HCT116 (cell line): ENCODE measurements around the gene ZC3H12C. TPM values are rescaled to one million over a fixed set of nuclear protein-coding genes. Genes with fewer than 3 reads are reported as not detected.
A peak's percentile ranks its signal among the peaks of the same experiment; 100 is the strongest.

Source experiments
- ATAC-seq: fragments of 200-7000 bp; cut with Tn5 transposase; 2 replicates; pipeline ENCODE4 v1.9.1; 2020; ENCODE audit warnings: mild to moderate bottlenecking, moderate library complexity
- Bru-seq: library from RNA; stranded (reverse); fragments of 400-500 nt; gene quantifications from one replicate; lab custom pipeline; 2021; lab: Mats Ljungman, UMichigan
- BruChase-seq, 2 experiments: library from RNA; stranded (reverse); fragments of 400-500 nt; gene quantifications; one replicate each; lab custom pipeline; 2021; lab: Mats Ljungman, UMichigan
- BruUV-seq: library from RNA; stranded (reverse); fragments of 400-500 nt; replicated peaks from 2 replicates; lab custom pipeline; 2021; lab: Mats Ljungman, UMichigan
- CTCF ChIA-PET: fragments of 300-600 bp; sonication (Branson Sonifier 250); formaldehyde crosslinking; loops from one replicate; lab custom pipeline; 2021; ENCODE audit warnings: antibody characterized with exemption; lab: Charles Lee
- POLR2A ChIA-PET: fragments of 300-600, 350-600 bp; sonication (Branson Sonifier 250); formaldehyde crosslinking; loops from one replicate; lab custom pipeline; 2021; ENCODE audit warnings: antibody characterized with exemption; lab: Charles Lee
- RAD21 ChIA-PET, 2 experiments: fragments of 300-600 bp; sonication (Branson Sonifier 250); formaldehyde crosslinking; loops; one replicate each; lab custom pipeline; 2023; ENCODE audit warnings: low total read pairs in 2 of 2; ENCODE audit not compliant: uncharacterized antibody in 2 of 2, unreplicated experiment in 2 of 2, low non-redundant PET in 1 of 2; lab: Charles Lee
- DNase-seq: peaks from one replicate; pipeline ENCODE4 v3.0.0-alpha.2; 2010; ENCODE audit warnings: low read depth, low spot score
- H2AFZ ChIP-seq: fragments of 200-600 bp; shearing (Covaris generic), sonication (generic); 2 replicates; pipeline ENCODE4 v1.6.1; 2017; ENCODE audit warnings: low read depth, mixed run types, mixed read lengths, antibody characterized with exemption, low read length; ENCODE audit not compliant: poor library complexity, severe bottlenecking
- H3K27ac ChIP-seq: 2 replicates; pipeline ENCODE4 v1.5.1; 2012; ENCODE audit warnings: low read depth, low read length
- H3K27me3 ChIP-seq: fragments of 200-600 bp; sonication (generic); 2 replicates; pipeline ENCODE4 v1.6.1; 2016; ENCODE audit warnings: mixed run types, low read length, mixed read lengths; ENCODE audit not compliant: insufficient read depth
- H3K36me3 ChIP-seq, 2 experiments: fragments of 200-500 bp in 1 of 2; fragments of 200-600 bp in 1 of 2; sonication (Bioruptor generic) in 1 of 2; sonication (generic) in 1 of 2; 2 replicates each; pipeline versions ENCODE4 v1.5.1 to v1.6.1; 2014 to 2016; ENCODE audit warnings: low read length in 2 of 2, inconsistent platforms in 1 of 2, mixed read lengths in 1 of 2, mixed run types in 1 of 2; ENCODE audit not compliant: insufficient read depth in 2 of 2, control insufficient read depth in 1 of 2
- H3K4me1 ChIP-seq, 2 experiments: fragments of 200-600 bp in 1 of 2; sonication (generic) in 1 of 2; 2 replicates each; pipeline versions ENCODE4 v1.5.1 to v1.6.1; 2012 to 2017; ENCODE audit warnings: low read length in 2 of 2, inconsistent platforms in 1 of 2, mild to moderate bottlenecking in 1 of 2, mixed read lengths in 1 of 2, mixed run types in 1 of 2, moderate library complexity in 1 of 2; ENCODE audit not compliant: insufficient read depth in 2 of 2, control insufficient read depth in 1 of 2
- H3K4me2 ChIP-seq: fragments of 200-600 bp; sonication (generic); 2 replicates; pipeline ENCODE4 v1.6.1; 2017; ENCODE audit warnings: mixed run types, low read length, mixed read lengths
- H3K4me3 ChIP-seq, 2 experiments: fragments of 200-600 bp in 1 of 2; sonication (generic) in 1 of 2; replicated peaks in 1 of 2; 2 replicates each; pipeline ENCODE4 v1.5.1; 2011 to 2016; ENCODE audit warnings: low read length in 2 of 2, control low read depth in 1 of 2, low read depth in 1 of 2, mild to moderate bottlenecking in 1 of 2, mixed read lengths in 1 of 2, mixed run types in 1 of 2
- H3K79me2 ChIP-seq: fragments of 200-600 bp; sonication (generic); 2 replicates; pipeline ENCODE4 v1.6.1; 2017; ENCODE audit warnings: mild to moderate bottlenecking, mixed run types, low read length, moderate library complexity, mixed read lengths; ENCODE audit not compliant: insufficient read depth
- H3K9ac ChIP-seq: fragments of 200-600 bp; sonication (generic); 2 replicates; pipeline ENCODE4 v1.6.1; 2016; ENCODE audit warnings: low read length, mixed read lengths
- H3K9me2 ChIP-seq: fragments of 200-600 bp; sonication (generic), shearing (Covaris generic); 2 replicates; pipeline ENCODE4 v1.6.1; 2017; ENCODE audit warnings: mixed run types, mild to moderate bottlenecking, moderate library complexity; ENCODE audit not compliant: insufficient read depth
- H3K9me3 ChIP-seq, 2 experiments: fragments of 200-500 bp in 1 of 2; fragments of 200-600 bp in 1 of 2; sonication (Bioruptor generic) in 1 of 2; sonication (generic) in 1 of 2; 2 replicates each; pipeline ENCODE4 v1.6.1; 2014 to 2017; ENCODE audit warnings: low read length in 2 of 2, mixed read lengths in 2 of 2, inconsistent platforms in 1 of 2, low read depth in 1 of 2, mild to moderate bottlenecking in 1 of 2, mixed run types in 1 of 2, moderate library complexity in 1 of 2; ENCODE audit not compliant: control insufficient read depth in 1 of 2, insufficient read depth in 1 of 2
- H4K20me1 ChIP-seq: fragments of 200-600 bp; sonication (generic), shearing (Covaris generic); 2 replicates; pipeline ENCODE4 v1.6.1; 2017; ENCODE audit warnings: mixed run types, mild to moderate bottlenecking, moderate library complexity; ENCODE audit not compliant: insufficient read depth
- ATF3 ChIP-seq: IDR thresholded peaks from 2 replicates; pipeline ENCODE4 v1.6.1; 2012
- CBX3 ChIP-seq: IDR thresholded peaks from 2 replicates; pipeline ENCODE4 v1.6.1; 2012; ENCODE audit warnings: low read depth
- CEBPB ChIP-seq: IDR thresholded peaks from 2 replicates; pipeline ENCODE4 v1.6.1; 2012; ENCODE audit warnings: low read depth
- CTCF ChIP-seq, 3 experiments: fragments of 200-600 bp in 1 of 3; sonication (generic) in 1 of 3; IDR thresholded peaks in 2 of 3; conservative IDR thresholded peaks in 1 of 3; 2 replicates each; pipeline ENCODE4 v1.5.1; 2012 to 2017; ENCODE audit warnings: low read depth in 2 of 3, low read length in 2 of 3, antibody characterized with exemption in 1 of 3, borderline replicate concordance in 1 of 3, control low read depth in 1 of 3, mild to moderate bottlenecking in 1 of 3, mixed read lengths in 1 of 3, mixed run types in 1 of 3, moderate library complexity in 1 of 3; ENCODE audit not compliant: insufficient read depth in 1 of 3
- EGR1 ChIP-seq: IDR thresholded peaks from 2 replicates; pipeline ENCODE4 v1.6.1; 2012; ENCODE audit warnings: low read depth
- MAX ChIP-seq: IDR thresholded peaks from 2 replicates; pipeline ENCODE4 v1.6.1; 2012
- POLR2AphosphoS5 ChIP-seq: IDR thresholded peaks from 2 replicates; pipeline ENCODE4 v1.6.1; 2011; ENCODE audit warnings: mild to moderate bottlenecking, low read depth, low read length, moderate library complexity
- RAD21 ChIP-seq: IDR thresholded peaks from 2 replicates; pipeline ENCODE4 v1.6.1; 2012; ENCODE audit warnings: low read depth, mild to moderate bottlenecking
- SP1 ChIP-seq: IDR thresholded peaks from 2 replicates; pipeline ENCODE4 v1.6.1; 2012; ENCODE audit warnings: low read depth
- YY1 ChIP-seq: IDR thresholded peaks from 2 replicates; pipeline ENCODE4 v1.6.1; 2011; ENCODE audit warnings: low read length, low read depth, moderate library complexity, mild to moderate bottlenecking; ENCODE audit not compliant: insufficient replicate concordance; ENCODE audit errors: extremely low read depth
- intact Hi-C: fragments of 100-400 bp; cut with micrococcal nuclease; formaldehyde crosslinking; loops from 2 replicates; pipeline ENCODE4 v1.10.0; 2022
- long read RNA-seq: library from polyadenylated mRNA; unstranded; transcript quantifications from one replicate; pipeline ENCODE4 v2.0.0, GENCODE V29; 2021; ENCODE audit not compliant: unreplicated experiment
- polyA plus RNA-seq: library from polyadenylated mRNA; unstranded; fragments of >200 nt; gene quantifications from 2 replicates; pipeline ENCODE4 v1.2.1, GENCODE V29; 2012; ENCODE audit warnings: missing spikeins
- total RNA-seq: library from RNA; stranded (reverse); gene quantifications from one replicate; pipeline ENCODE4 v1.2.1, GENCODE V29; 2021; ENCODE audit not compliant: unreplicated experiment
- TF ChIP-seq, protein P1 (sequence below): IDR thresholded peaks from 2 replicates; pipeline ENCODE4 v1.6.1; 2012; ENCODE audit warnings: low read depth

ZC3H12C gene
- total RNA-seq (10.2 TPM), Bru-seq, nascent RNA (percentile 87 among the genes with signal in this experiment), BruChase-seq, experiment 1, labeled RNA remaining after a 6-hour chase (percentile 76 among the genes with signal in this experiment), BruChase-seq, experiment 2, labeled RNA remaining after a 2-hour chase (percentile 88 among the genes with signal in this experiment)
- polyA plus RNA-seq, result 3.2 and 3.9 TPM in 2 replicates
- long read RNA-seq, partial matches to known transcripts, result 1 of 3 reads
- long read RNA-seq, other reads (novel, unspliced or antisense), result 2 of 3 reads

GRCh38 chr11:110092515-110093406, at the start of gene ZC3H12C:
Gene ZC3H12C (plus strand): TSS chr11:110093392. CDS start chr11:110093412, 20 bp downstream.
- Histone ChIP-seq H2AFZ (peak within 1 kb of the TSS; percentile 78), H3K27ac (peak within 1 kb of the TSS; percentile 89), H3K79me2 (peaks cover 42% of the 10 kb centered on the region), H3K4me1 (peaks cover 22 to 36% of the 10 kb centered on the region in 2 experiments), H4K20me1 (no peaks in the 10 kb centered on the region), H3K9ac (peak within 1 kb of the TSS; percentile 78), H3K9me2 (no peaks in the 10 kb centered on the region), H3K4me3 (peak within 1 kb of the TSS; percentile 69 to 74), H3K9me3 (no peaks in the 10 kb centered on the region), H3K27me3 (no peaks in the 10 kb centered on the region), H3K4me2 (peak within 1 kb of the TSS; percentile 90), H3K36me3 (no peaks in the 10 kb centered on the region)
- RAD21 ChIA-PET, result interaction anchor here (0.7 to 1.1 kb wide), 2 partner anchors 31 to 101 kb away, joined by 3 read pairs; no protein-coding TSS in a partner anchor
- BruUV-seq, result no TSS peak
- CTCF ChIA-PET, result interaction anchor here (0.6 to 1.4 kb wide), 8 partner anchors 11 to 284 kb away, joined by 3 to 6 read pairs (median 4); no protein-coding TSS in a partner anchor
- DNase-seq, result peak; percentile 77
- intact Hi-C loops, result loop anchor here (2.0 to 10.0 kb wide), 4 partner anchors 146 to 340 kb away; no protein-coding TSS in a partner anchor
- no peak for TF ChIP-seq ATF3
- TF ChIP-seq CEBPB, result peak; percentile 69
- no peak for TF ChIP-seq SP1
- peak; percentile 54 for TF ChIP-seq YY1
- TF ChIP-seq, protein P1, sequence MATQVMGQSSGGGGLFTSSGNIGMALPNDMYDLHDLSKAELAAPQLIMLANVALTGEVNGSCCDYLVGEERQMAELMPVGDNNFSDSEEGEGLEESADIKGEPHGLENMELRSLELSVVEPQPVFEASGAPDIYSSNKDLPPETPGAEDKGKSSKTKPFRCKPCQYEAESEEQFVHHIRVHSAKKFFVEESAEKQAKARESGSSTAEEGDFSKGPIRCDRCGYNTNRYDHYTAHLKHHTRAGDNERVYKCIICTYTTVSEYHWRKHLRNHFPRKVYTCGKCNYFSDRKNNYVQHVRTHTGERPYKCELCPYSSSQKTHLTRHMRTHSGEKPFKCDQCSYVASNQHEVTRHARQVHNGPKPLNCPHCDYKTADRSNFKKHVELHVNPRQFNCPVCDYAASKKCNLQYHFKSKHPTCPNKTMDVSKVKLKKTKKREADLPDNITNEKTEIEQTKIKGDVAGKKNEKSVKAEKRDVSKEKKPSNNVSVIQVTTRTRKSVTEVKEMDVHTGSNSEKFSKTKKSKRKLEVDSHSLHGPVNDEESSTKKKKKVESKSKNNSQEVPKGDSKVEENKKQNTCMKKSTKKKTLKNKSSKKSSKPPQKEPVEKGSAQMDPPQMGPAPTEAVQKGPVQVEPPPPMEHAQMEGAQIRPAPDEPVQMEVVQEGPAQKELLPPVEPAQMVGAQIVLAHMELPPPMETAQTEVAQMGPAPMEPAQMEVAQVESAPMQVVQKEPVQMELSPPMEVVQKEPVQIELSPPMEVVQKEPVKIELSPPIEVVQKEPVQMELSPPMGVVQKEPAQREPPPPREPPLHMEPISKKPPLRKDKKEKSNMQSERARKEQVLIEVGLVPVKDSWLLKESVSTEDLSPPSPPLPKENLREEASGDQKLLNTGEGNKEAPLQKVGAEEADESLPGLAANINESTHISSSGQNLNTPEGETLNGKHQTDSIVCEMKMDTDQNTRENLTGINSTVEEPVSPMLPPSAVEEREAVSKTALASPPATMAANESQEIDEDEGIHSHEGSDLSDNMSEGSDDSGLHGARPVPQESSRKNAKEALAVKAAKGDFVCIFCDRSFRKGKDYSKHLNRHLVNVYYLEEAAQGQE, result no peak
- TF ChIP-seq CBX3, result no peak; the same call in 1 of the 2 replicates
- no peak for TF ChIP-seq EGR1
- TF ChIP-seq RAD21, result peak; percentile 22; the same call in 1 of the 2 replicates
- TF ChIP-seq CTCF (IDR thresholded peaks at IDR 0.05 in 2 of 3, conservative IDR thresholded peaks at IDR 0.05 in 1 of 3; ENCODE audit: borderline replicate concordance in 1 of 3, insufficient read depth in 1 of 3, low read depth in 2 of 3, low read length in 2 of 3), result peak in 1 of 3 experiments; percentile 41; a peak in 1 of 6 replicates
- peak; percentile 64 for TF ChIP-seq POLR2AphosphoS5
- TF ChIP-seq MAX, result peak; percentile 59
- peak; percentile 79 for ATAC-seq
- POLR2A ChIA-PET, result interaction anchor here (0.8 kb wide), 2 partner anchors 8 to 11 kb away, joined by 3 to 5 read pairs; no protein-coding TSS in a partner anchor
